ENCODE results near the gene SEC63.
"Not testable (repeated sequence)": the region's sequence is repeated elsewhere in the genome, so short reads cannot be mapped to it uniquely, and the experiment has no call there.

- not testable (repeated sequence) for TF ChIP-seq EP300 (IDR thresholded peaks at IDR 0.05; ENCODE audit: low read depth)
- TF ChIP-seq, protein P1, sequence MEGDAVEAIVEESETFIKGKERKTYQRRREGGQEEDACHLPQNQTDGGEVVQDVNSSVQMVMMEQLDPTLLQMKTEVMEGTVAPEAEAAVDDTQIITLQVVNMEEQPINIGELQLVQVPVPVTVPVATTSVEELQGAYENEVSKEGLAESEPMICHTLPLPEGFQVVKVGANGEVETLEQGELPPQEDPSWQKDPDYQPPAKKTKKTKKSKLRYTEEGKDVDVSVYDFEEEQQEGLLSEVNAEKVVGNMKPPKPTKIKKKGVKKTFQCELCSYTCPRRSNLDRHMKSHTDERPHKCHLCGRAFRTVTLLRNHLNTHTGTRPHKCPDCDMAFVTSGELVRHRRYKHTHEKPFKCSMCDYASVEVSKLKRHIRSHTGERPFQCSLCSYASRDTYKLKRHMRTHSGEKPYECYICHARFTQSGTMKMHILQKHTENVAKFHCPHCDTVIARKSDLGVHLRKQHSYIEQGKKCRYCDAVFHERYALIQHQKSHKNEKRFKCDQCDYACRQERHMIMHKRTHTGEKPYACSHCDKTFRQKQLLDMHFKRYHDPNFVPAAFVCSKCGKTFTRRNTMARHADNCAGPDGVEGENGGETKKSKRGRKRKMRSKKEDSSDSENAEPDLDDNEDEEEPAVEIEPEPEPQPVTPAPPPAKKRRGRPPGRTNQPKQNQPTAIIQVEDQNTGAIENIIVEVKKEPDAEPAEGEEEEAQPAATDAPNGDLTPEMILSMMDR (IDR thresholded peaks at IDR 0.05) = not testable (repeated sequence)
Measured at GRCh38 chr6:107926697-107927544, 31.1 kb downstream of the SEC63 start.
